Transverse colon (tissue), 4 donors: ENCODE measurements around the gene CORO2B. TPM values are rescaled to one million over a fixed set of nuclear protein-coding genes. Genes with fewer than 3 reads are reported as not detected.

Experiments
- DNase-seq: peaks from one replicate; pipeline ENCODE4 v3.0.0-alpha.2; 2019
- H3K27ac ChIP-seq, 4 donors: fragments of 200-600 bp; sonication (generic); 2 replicates each; pipeline ENCODE4 v1.5.1; 2016 to 2018; ENCODE audit warnings: inconsistent platforms in 4 of 4
- H3K27me3 ChIP-seq: fragments of 200-600 bp; sonication (generic); 2 replicates; pipeline ENCODE4 v1.5.1; 2017; ENCODE audit warnings: inconsistent platforms
- H3K36me3 ChIP-seq, 4 donors: fragments of 200-600 bp; sonication (generic); 2 replicates each; pipeline ENCODE4 v1.5.1; 2017 to 2019; ENCODE audit warnings: inconsistent platforms in 4 of 4
- H3K4me1 ChIP-seq, 4 donors: fragments of 200-600 bp; sonication (generic); 2 replicates each; pipeline ENCODE4 v1.5.1; 2017 to 2020; ENCODE audit warnings: inconsistent platforms in 4 of 4
- H3K4me3 ChIP-seq, 4 donors: fragments of 200-600 bp; sonication (generic); 1 replicate in 1 of 4; 2 replicates in 3 of 4; pipeline versions ENCODE4 v1.5.1 to v1.6.1; 2017 to 2019; ENCODE audit warnings: inconsistent platforms in 4 of 4
- H3K9me3 ChIP-seq, 2 donors: fragments of 200-600 bp; sonication (generic); 2 replicates each; pipeline ENCODE4 v1.5.1; 2017 to 2019; ENCODE audit warnings: inconsistent platforms in 2 of 2
- CTCF ChIP-seq, 5 experiments: fragments of 200-600 bp in 3 of 5; fragments of 450-650 bp in 2 of 5; sonication (generic) in 3 of 5; IDR thresholded peaks; 1 replicate in 2 of 5; 2 replicates in 3 of 5; pipeline ENCODE4 v1.5.1; 2016 to 2017; ENCODE audit warnings: antibody characterized with exemption in 5 of 5, inconsistent platforms in 3 of 5, mild to moderate bottlenecking in 2 of 5, moderate library complexity in 1 of 5
- EP300 ChIP-seq: sonication (generic); formaldehyde crosslinking; IDR thresholded peaks from one replicate; pipeline ENCODE4 v1.6.1; 2017; ENCODE audit warnings: antibody characterized with exemption, low read depth
- POLR2A ChIP-seq: fragments of 450-650 bp; IDR thresholded peaks from one replicate; pipeline ENCODE4 v1.6.1; 2016; ENCODE audit warnings: antibody characterized with exemption, mild to moderate bottlenecking, moderate library complexity
- POLR2AphosphoS5 ChIP-seq, 3 donors: sonication (generic); formaldehyde crosslinking; IDR thresholded peaks; one replicate each; pipeline ENCODE4 v1.6.1; 2016; ENCODE audit warnings: antibody characterized with exemption in 3 of 3
- WGBS, 2 donors: methylation state at CpG; one replicate each; pipeline ENCODE4 v1.1.5; 2018; ENCODE audit warnings: low coverage in 1 of 2; 5-methylcytosine and 5-hydroxymethylcytosine counted together
- in situ Hi-C, 4 donors: fragments of 200-750 bp; cut with MboI; loops; one replicate each; pipeline versions ENCODE4 v1.15.0 to v1.15.1; 2017; ENCODE audit warnings: low sequenced_read_pairs in 3 of 4, low pct_ligation_motif_present in 1 of 4, low pct_unique_long_range_greater_than_20kb in 1 of 4
- intact Hi-C: fragments of 100-400 bp; cut with DNase I; formaldehyde crosslinking; loops from one replicate; pipeline ENCODE4 v1.15.1; 2023; ENCODE audit warnings: low total_unique reads
- total RNA-seq, 4 donors: library from RNA; depleted of rRNA; stranded (reverse); fragments of >200 nt; gene quantifications; one replicate each; pipeline ENCODE4 v1.1.0, GENCODE V29; 2016

The CORO2B gene
- total RNA-seq, 4 donors from 2014 or later, result 0.40 to 2.2 (median 2.0) TPM

DNA sequence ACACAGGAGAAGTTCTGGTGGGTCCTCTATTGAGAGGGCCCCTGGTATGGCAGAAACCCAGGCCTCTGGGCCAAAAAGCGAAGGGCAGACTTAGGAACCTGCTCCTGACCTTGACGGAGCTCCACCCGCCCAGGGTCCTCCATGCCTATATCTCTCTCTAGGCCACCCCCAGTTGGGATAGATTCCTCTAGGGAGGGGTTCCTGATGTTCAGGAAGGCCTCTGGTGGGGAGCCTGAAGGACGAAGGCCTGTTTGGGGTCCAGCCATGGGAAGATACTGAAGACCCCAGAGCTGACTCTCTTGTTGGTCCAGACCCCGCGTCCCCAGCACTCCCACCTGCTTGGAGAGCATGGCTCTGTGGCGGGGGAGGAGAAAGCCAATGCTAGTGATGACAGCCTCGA, 104.2 kb downstream of the CORO2B start:
- no peak for DNase-seq
- WGBS, 2 donors, result 80 to 86% methylated on average over 1 to 8 of the region's 8 CpGs
- H3K4me1 ChIP-seq, result no peaks in the 10 kb centered on the region
- TF ChIP-seq POLR2AphosphoS5 (IDR thresholded peaks at IDR 0.05) (no peak), CTCF (IDR thresholded peaks at IDR 0.05) (no peak), EP300 (no peak), POLR2A (no peak)
- intact Hi-C loops, result no loop called here
- no peak overlapping the region for H3K27ac ChIP-seq
- H3K4me3 ChIP-seq, result no peak overlapping the region
- H3K36me3 ChIP-seq, result no peaks in the 10 kb centered on the region
- no peaks in the 10 kb centered on the region for H3K27me3 ChIP-seq
- H3K9me3 ChIP-seq, result no peaks in the 10 kb centered on the region
- in situ Hi-C loops, result loop anchor here in 1 of 4 donors (25.0 kb wide), 1 partner anchor 371 kb away; no protein-coding TSS in a partner anchor

DNA sequence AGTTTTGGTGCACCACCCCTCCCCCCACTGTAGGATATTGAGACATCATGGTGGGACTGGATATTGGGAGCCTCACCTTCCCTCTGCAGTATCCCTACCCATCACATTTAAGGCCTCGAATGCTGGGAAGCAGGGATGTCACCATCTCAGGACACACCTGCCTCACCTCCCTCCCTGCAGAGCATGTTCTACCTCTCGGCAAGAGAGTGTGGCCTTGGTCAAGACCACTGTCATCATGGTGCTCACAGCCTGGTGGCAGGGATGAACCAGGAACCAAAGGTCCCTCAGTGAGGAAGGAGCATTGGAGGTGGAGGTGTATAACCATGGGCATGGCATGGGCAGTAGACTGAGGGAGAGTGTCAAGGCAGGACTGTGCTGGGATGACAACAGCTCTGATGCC, 104.8 kb downstream of the CORO2B start:
- 67% methylated on average over 1 of the region's 2 CpGs; no CpG with 5 or more reads in 1 of the 2 donors for WGBS, 2 donors
- H3K27ac ChIP-seq, result no peak overlapping the region
- DNase-seq, result no peak
- in situ Hi-C loops, result loop anchor here in 1 of 4 donors (25.0 kb wide), 1 partner anchor 371 kb away; no protein-coding TSS in a partner anchor
- no peaks in the 10 kb centered on the region for H3K27me3 ChIP-seq
- H3K36me3 ChIP-seq, result no peaks in the 10 kb centered on the region
- intact Hi-C loops, result no loop called here
- H3K9me3 ChIP-seq, result no peaks in the 10 kb centered on the region
- no peak for TF ChIP-seq POLR2AphosphoS5 (IDR thresholded peaks at IDR 0.05)
- TF ChIP-seq POLR2A, result no peak
- no peak for TF ChIP-seq CTCF (IDR thresholded peaks at IDR 0.05)
- no peak for TF ChIP-seq EP300
- no peaks in the 10 kb centered on the region for H3K4me1 ChIP-seq
- no peak overlapping the region for H3K4me3 ChIP-seq

GRCh38 chr15:68684476-68684875, 105.7 kb downstream of the CORO2B start:
- no peaks in the 10 kb centered on the region for H3K4me1 ChIP-seq
- H3K36me3 ChIP-seq, result no peaks in the 10 kb centered on the region
- no peak for DNase-seq
- no peaks in the 10 kb centered on the region for H3K27me3 ChIP-seq
- H3K4me3 ChIP-seq, result no peak overlapping the region
- H3K9me3 ChIP-seq, result no peaks in the 10 kb centered on the region
- in situ Hi-C loops (loop anchor here in 1 of 4 donors (25.0 kb wide), 1 partner anchor 372 kb away; no protein-coding TSS in a partner anchor), intact Hi-C loops (no loop called here)
- no peak overlapping the region for H3K27ac ChIP-seq
- 60 to 67% methylated on average over 2 to 5 of the region's 5 CpGs for WGBS, 2 donors
- TF ChIP-seq CTCF (IDR thresholded peaks at IDR 0.05) (no peak), POLR2A (no peak), EP300 (no peak), POLR2AphosphoS5 (IDR thresholded peaks at IDR 0.05) (no peak)

GRCh38 chr15:68687136-68687735, 108.4 kb downstream of the CORO2B start:
- intact Hi-C loops (no loop called here), in situ Hi-C loops (loop anchor here in 1 of 4 donors (25.0 kb wide), 1 partner anchor 375 kb away; no protein-coding TSS in a partner anchor)
- 65 to 78% methylated on average over 5 to 8 of the region's 8 CpGs for WGBS, 2 donors
- TF ChIP-seq POLR2A (no peak), CTCF (IDR thresholded peaks at IDR 0.05) (no peak)
- DNase-seq, result no peak
- H3K36me3 ChIP-seq, result no peaks in the 10 kb centered on the region
- H3K27me3 ChIP-seq, result no peaks in the 10 kb centered on the region
- H3K27ac ChIP-seq, result no peak overlapping the region
- H3K9me3 ChIP-seq, result no peaks in the 10 kb centered on the region
- no peak overlapping the region for H3K4me3 ChIP-seq
- no peaks in the 10 kb centered on the region for H3K4me1 ChIP-seq
